Measurements from ENCODE around the gene TLK1. TPM values are rescaled to one million over a fixed set of nuclear protein-coding genes. Genes with fewer than 3 reads are reported as not detected.
"Not testable (repeated sequence)": the region's sequence is repeated elsewhere in the genome, so short reads cannot be mapped to it uniquely, and the experiment has no call there.

The TLK1 gene
- total RNA-seq, 4 donors from 2014 or later = 32.2 to 64.3 (median 45.4) TPM

DNA sequence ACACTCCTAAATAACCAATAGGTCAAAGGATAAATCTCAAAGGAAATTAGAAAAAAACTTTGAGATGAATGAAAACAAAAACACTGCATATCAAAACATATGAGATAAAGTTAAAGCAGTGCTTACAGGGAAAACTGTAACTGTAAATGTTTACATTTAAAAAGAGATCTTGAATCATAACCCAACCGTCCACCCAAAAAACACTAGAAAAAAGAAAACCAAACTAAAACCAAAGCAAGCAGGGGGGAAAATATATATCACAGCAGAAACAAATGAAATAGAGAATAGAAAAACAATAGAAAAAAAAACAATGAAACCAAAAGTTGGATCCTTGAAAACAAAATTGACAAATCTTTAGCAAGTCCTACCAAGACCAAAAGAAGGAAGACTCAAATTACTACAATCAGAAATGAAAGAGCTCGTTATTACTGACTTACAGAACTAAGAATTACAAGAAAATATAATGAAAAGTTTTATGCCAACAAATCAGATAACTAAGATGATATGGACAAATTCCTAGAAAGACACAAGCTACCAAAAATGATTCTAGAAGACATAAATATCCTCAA is 65.6 kb downstream of the TLK1 start:
- Histone ChIP-seq H3K4me3 (no peak overlapping the region), H3K27ac (no peak overlapping the region), H3K4me1 (peaks cover 0 to 21% (median 0%) of the 10 kb centered on the region in 3 donors), H3K36me3 (peaks cover 0 to 6% of the 10 kb centered on the region in 2 donors), H3K9me3 (peaks cover 0 to 33% (median 2%) of the 10 kb centered on the region in 3 donors), H3K27me3 (no peaks in the 10 kb centered on the region)
- TF ChIP-seq EP300 (IDR thresholded peaks at IDR 0.05) (no peak), POLR2AphosphoS5 (IDR thresholded peaks at IDR 0.05) (no peak), POLR2A (IDR thresholded peaks at IDR 0.05) (no peak)
- TF ChIP-seq, protein P1, sequence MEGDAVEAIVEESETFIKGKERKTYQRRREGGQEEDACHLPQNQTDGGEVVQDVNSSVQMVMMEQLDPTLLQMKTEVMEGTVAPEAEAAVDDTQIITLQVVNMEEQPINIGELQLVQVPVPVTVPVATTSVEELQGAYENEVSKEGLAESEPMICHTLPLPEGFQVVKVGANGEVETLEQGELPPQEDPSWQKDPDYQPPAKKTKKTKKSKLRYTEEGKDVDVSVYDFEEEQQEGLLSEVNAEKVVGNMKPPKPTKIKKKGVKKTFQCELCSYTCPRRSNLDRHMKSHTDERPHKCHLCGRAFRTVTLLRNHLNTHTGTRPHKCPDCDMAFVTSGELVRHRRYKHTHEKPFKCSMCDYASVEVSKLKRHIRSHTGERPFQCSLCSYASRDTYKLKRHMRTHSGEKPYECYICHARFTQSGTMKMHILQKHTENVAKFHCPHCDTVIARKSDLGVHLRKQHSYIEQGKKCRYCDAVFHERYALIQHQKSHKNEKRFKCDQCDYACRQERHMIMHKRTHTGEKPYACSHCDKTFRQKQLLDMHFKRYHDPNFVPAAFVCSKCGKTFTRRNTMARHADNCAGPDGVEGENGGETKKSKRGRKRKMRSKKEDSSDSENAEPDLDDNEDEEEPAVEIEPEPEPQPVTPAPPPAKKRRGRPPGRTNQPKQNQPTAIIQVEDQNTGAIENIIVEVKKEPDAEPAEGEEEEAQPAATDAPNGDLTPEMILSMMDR (IDR thresholded peaks at IDR 0.05) = no peak
- WGBS, 2 donors (ENCODE audit: low coverage in 1 of 2) = 83% methylated on average over 2 of the region's 2 CpGs; no CpG with 5 or more reads in 1 of the 2 donors
- ATAC-seq = no peak

- not testable (repeated sequence) for H3K36me3 ChIP-seq, H3K9me3 ChIP-seq, H3K27ac ChIP-seq, H3K4me3 ChIP-seq, H3K27me3 ChIP-seq, ATAC-seq
- H3K4me1 ChIP-seq = peaks cover 0 to 29% (median 0%) of the 10 kb centered on the region in 3 donors
- 92 to 95% methylated on average over 5 to 11 of the region's 11 CpGs for WGBS, 2 donors (ENCODE audit: low coverage in 1 of 2)
Measured at GRCh38 chr2:171091517-171091916, 69.2 kb downstream of the TLK1 start.

DNA sequence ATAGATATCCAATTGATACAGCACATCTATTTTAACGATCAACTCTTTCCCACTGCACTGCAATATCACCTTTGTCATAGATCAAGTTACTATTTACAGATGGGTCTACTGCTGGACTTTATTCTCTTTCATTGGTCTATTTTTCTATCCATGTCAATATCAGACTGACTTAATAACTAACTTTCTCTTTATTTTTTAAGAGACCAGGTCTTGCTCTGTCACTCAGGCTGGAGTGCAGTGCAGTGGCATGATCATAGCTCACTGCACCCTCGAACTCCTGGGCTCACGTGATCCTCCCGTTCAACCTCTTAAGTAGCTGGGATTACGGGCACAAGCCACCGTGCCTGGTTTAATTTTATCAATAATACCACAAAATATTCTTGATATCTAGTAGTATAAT is 71.2 kb downstream of the TLK1 start:
- 95 to 97% methylated on average over 6 of the region's 6 CpGs for WGBS, 2 donors (ENCODE audit: low coverage in 1 of 2)
- H3K9me3 ChIP-seq = no peaks in the 10 kb centered on the region
- no peak overlapping the region for H3K27ac ChIP-seq
- H3K4me3 ChIP-seq = no peak overlapping the region
- H3K4me1 ChIP-seq = peaks cover 0 to 42% (median 0%) of the 10 kb centered on the region in 3 donors
- no peak for ATAC-seq
- H3K36me3 ChIP-seq = no peaks in the 10 kb centered on the region
- TF ChIP-seq POLR2A (IDR thresholded peaks at IDR 0.05) (no peak), EP300 (IDR thresholded peaks at IDR 0.05) (no peak), POLR2AphosphoS5 (IDR thresholded peaks at IDR 0.05) (no peak)
- TF ChIP-seq, protein P1 (IDR thresholded peaks at IDR 0.05) = no peak
- H3K27me3 ChIP-seq = no peaks in the 10 kb centered on the region

GRCh38 chr2:171088057-171088834 is 72.4 kb downstream of the TLK1 start:
- Histone ChIP-seq H3K4me3 (no peak overlapping the region), H3K36me3 (no peaks in the 10 kb centered on the region), H3K27ac (no peak overlapping the region), H3K27me3 (no peaks in the 10 kb centered on the region), H3K4me1 (peaks cover 0 to 55% (median 0%) of the 10 kb centered on the region in 3 donors), H3K9me3 (no peaks in the 10 kb centered on the region)
- TF ChIP-seq, protein P1 (IDR thresholded peaks at IDR 0.05) = no peak
- TF ChIP-seq POLR2A (IDR thresholded peaks at IDR 0.05) (no peak), POLR2AphosphoS5 (IDR thresholded peaks at IDR 0.05) (no peak), EP300 (IDR thresholded peaks at IDR 0.05) (no peak)
- 83 to 89% methylated on average over 3 to 4 of the region's 5 CpGs for WGBS, 2 donors (ENCODE audit: low coverage in 1 of 2)
- no peak for ATAC-seq

DNA sequence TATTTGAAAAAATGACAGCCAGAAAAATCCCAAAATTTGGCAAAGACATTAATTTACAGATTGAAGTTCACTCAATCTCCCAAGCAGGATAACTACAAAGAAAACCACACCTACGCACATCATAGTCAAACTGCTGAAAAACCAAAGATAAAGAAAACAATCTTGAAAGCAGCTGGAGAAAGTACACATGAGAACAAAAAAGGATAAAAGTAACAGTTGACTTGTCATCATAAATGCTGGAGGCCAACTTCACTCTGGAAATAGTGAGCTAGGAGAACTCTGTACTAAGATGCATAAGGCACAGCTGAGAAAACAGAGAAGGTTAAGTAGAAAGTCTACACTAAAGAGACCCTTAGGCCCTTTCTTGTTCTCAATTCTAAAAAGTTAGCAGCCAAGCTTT is 73.1 kb downstream of the TLK1 start:
- no peak for ATAC-seq
- peaks cover 0 to 54% (median 0%) of the 10 kb centered on the region in 3 donors for H3K4me1 ChIP-seq
- WGBS, 2 donors (ENCODE audit: low coverage in 1 of 2) = 85 to 88% methylated on average over 1 of the region's 1 CpG
- no peak overlapping the region for H3K4me3 ChIP-seq
- TF ChIP-seq, protein P1 (IDR thresholded peaks at IDR 0.05) = no peak
- TF ChIP-seq EP300 (IDR thresholded peaks at IDR 0.05) (no peak), POLR2AphosphoS5 (IDR thresholded peaks at IDR 0.05) (no peak), POLR2A (IDR thresholded peaks at IDR 0.05) (no peak)
- no peaks in the 10 kb centered on the region for H3K36me3 ChIP-seq
- no peak overlapping the region for H3K27ac ChIP-seq
- H3K9me3 ChIP-seq = no peaks in the 10 kb centered on the region
- H3K27me3 ChIP-seq = no peaks in the 10 kb centered on the region
